Skin epidermis (tissue), 12 donors: ENCODE data around the gene BACH2.
A peak's percentile ranks its signal among the peaks of the same experiment; 100 is the strongest.
"Not testable (repeated sequence)": the region's sequence is repeated elsewhere in the genome, so short reads cannot be mapped to it uniquely, and the experiment has no call there.

Experiments
- H3K27ac ChIP-seq, 21 experiments: fragments of 200-600 bp; sonication (generic) in 11 of 21; one replicate each; pipeline ENCODE4 v1.5.0; 2020; ENCODE audit warnings: mild to moderate bottlenecking in 3 of 21, inconsistent platforms in 2 of 21, moderate library complexity in 2 of 21
- H3K4me3 ChIP-seq, 7 experiments: fragments of 200-600 bp; sonication (generic) in 2 of 7; one replicate each; pipeline ENCODE4 v1.5.0; 2020; ENCODE audit warnings: inconsistent platforms in 2 of 7, mild to moderate bottlenecking in 2 of 7, moderate library complexity in 1 of 7

Gene BACH2

GRCh38 chr6:90144396-90144795 is 152.2 kb downstream of the BACH2 start:
- no peak overlapping the region for H3K27ac ChIP-seq

GRCh38 chr6:90140683-90141082 is 156.0 kb downstream of the BACH2 start:
- no peak overlapping the region for H3K4me3 ChIP-seq
- no peak overlapping the region for H3K27ac ChIP-seq

More at GRCh38 chr6:90144396-90144795, 152.2 kb downstream of the BACH2 start:
- no peak overlapping the region for H3K4me3 ChIP-seq

GRCh38 chr6:90139272-90139817 is 157.3 kb downstream of the BACH2 start:
- Histone ChIP-seq H3K27ac (no peak overlapping the region), H3K4me3 (no peak overlapping the region)

GRCh38 chr6:90136837-90137568 is 159.6 kb downstream of the BACH2 start:
- peak overlapping the region in 2 of 21 experiments; percentile 6 to 26 for H3K27ac ChIP-seq
- no peak overlapping the region for H3K4me3 ChIP-seq

- peak overlapping the region in 1 of 21 experiments; percentile 9 for H3K27ac ChIP-seq
- no peak overlapping the region for H3K4me3 ChIP-seq
Observed at GRCh38 chr6:90136176-90136575, 160.5 kb downstream of the BACH2 start.

- Histone ChIP-seq H3K4me3 (no peak overlapping the region), H3K27ac (peak overlapping the region in 1 of 21 experiments; percentile 9)
Observed at GRCh38 chr6:90135667-90136066, 161.0 kb downstream of the BACH2 start.

GRCh38 chr6:90133664-90134063 is 163.0 kb downstream of the BACH2 start:
- H3K4me3 ChIP-seq, H3K27ac ChIP-seq: not testable (repeated sequence)

GRCh38 chr6:90131614-90132423 is 164.8 kb downstream of the BACH2 start:
- peak overlapping the region in 1 of 21 experiments; percentile 56 for H3K27ac ChIP-seq
- no peak overlapping the region for H3K4me3 ChIP-seq

GRCh38 chr6:90131125-90131524 is 165.5 kb downstream of the BACH2 start:
- H3K27ac ChIP-seq = peak overlapping the region in 2 of 21 experiments; percentile 56 to 62

GRCh38 chr6:90128687-90129086 is 168.0 kb downstream of the BACH2 start:
- H3K4me3 ChIP-seq, H3K27ac ChIP-seq: not testable (repeated sequence)

More at GRCh38 chr6:90131125-90131524, 165.5 kb downstream of the BACH2 start:
- no peak overlapping the region for H3K4me3 ChIP-seq

GRCh38 chr6:90127595-90127994 is 169.0 kb downstream of the BACH2 start:
- H3K27ac ChIP-seq = no peak overlapping the region

GRCh38 chr6:90126839-90127238 is 169.8 kb downstream of the BACH2 start:
- H3K27ac ChIP-seq = no peak overlapping the region
- no peak overlapping the region for H3K4me3 ChIP-seq

More at GRCh38 chr6:90127595-90127994, 169.0 kb downstream of the BACH2 start:
- H3K4me3 ChIP-seq = no peak overlapping the region

- no peak overlapping the region for H3K27ac ChIP-seq
- H3K4me3 ChIP-seq = no peak overlapping the region
Observed at GRCh38 chr6:90126181-90126580, 170.5 kb downstream of the BACH2 start.

GRCh38 chr6:90124874-90125510 is 171.7 kb downstream of the BACH2 start:
- Histone ChIP-seq H3K4me3 (no peak overlapping the region), H3K27ac (no peak overlapping the region)

GRCh38 chr6:90123831-90124230 is 172.8 kb downstream of the BACH2 start:
- Histone ChIP-seq H3K27ac (no peak overlapping the region), H3K4me3 (no peak overlapping the region)

- Histone ChIP-seq H3K4me3 (no peak overlapping the region), H3K27ac (no peak overlapping the region)
Observed at GRCh38 chr6:90121982-90122381, 174.7 kb downstream of the BACH2 start.

GRCh38 chr6:90120327-90120726 is 176.3 kb downstream of the BACH2 start:
- Histone ChIP-seq H3K27ac (no peak overlapping the region), H3K4me3 (no peak overlapping the region)

GRCh38 chr6:90119618-90120017 is 177.0 kb downstream of the BACH2 start:
- H3K4me3 ChIP-seq = no peak overlapping the region
- H3K27ac ChIP-seq = no peak overlapping the region

- Histone ChIP-seq H3K4me3 (no peak overlapping the region), H3K27ac (no peak overlapping the region)
Observed at GRCh38 chr6:90118581-90118980, 178.1 kb downstream of the BACH2 start.

GRCh38 chr6:90118069-90118468 is 178.6 kb downstream of the BACH2 start:
- Histone ChIP-seq H3K4me3 (no peak overlapping the region), H3K27ac (no peak overlapping the region)
